HEK293T (cell line): ENCODE results near the gene TAX1BP3.

Source experiments
- CTCF ChIA-PET: fragments of 350-600 bp; formaldehyde crosslinking; extraction: SDS; loops from one replicate; lab custom pipeline; 2021; ENCODE audit warnings: antibody characterized with exemption, inconsistent platforms; lab: Yijun Ruan, JAX
- POLR2A ChIA-PET: fragments of 350-600 bp; formaldehyde crosslinking; extraction: SDS; loops from one replicate; lab custom pipeline; 2020; ENCODE audit warnings: antibody characterized with exemption, inconsistent platforms; lab: Yijun Ruan, JAX
- DNase-seq: peaks from one replicate; pipeline ENCODE4 v3.0.0; 2012; ENCODE audit warnings: mixed read lengths; ENCODE audit errors: extremely low spot score
- ARNT ChIP-seq: fragments of 450-650 bp; IDR thresholded peaks from 2 replicates; pipeline ENCODE4 v1.6.1; 2017; ENCODE audit warnings: mild to moderate bottlenecking
- BHLHE40 ChIP-seq: fragments of 450-650 bp; IDR thresholded peaks from 2 replicates; pipeline ENCODE4 v1.6.1; 2016; ENCODE audit warnings: mild to moderate bottlenecking, moderate library complexity, borderline replicate concordance
- CTBP1 ChIP-seq: fragments of 450-650 bp; IDR thresholded peaks from 2 replicates; pipeline ENCODE4 v1.6.1; 2016; ENCODE audit warnings: borderline replicate concordance
- ELF4 ChIP-seq: fragments of 450-650 bp; IDR thresholded peaks from 2 replicates; pipeline ENCODE4 v1.6.1; 2017; ENCODE audit warnings: antibody characterized with exemption
- FOXA1 ChIP-seq: fragments of 450-650 bp; IDR thresholded peaks from 2 replicates; pipeline ENCODE4 v1.6.1; 2016; ENCODE audit warnings: mild to moderate bottlenecking
- FOXK2 ChIP-seq: fragments of 450-650 bp; IDR thresholded peaks from 2 replicates; pipeline ENCODE4 v1.6.1; 2016; ENCODE audit warnings: mild to moderate bottlenecking
- FOXM1 ChIP-seq: fragments of 450-650 bp; IDR thresholded peaks from 2 replicates; pipeline ENCODE4 v1.6.1; 2017; ENCODE audit warnings: mild to moderate bottlenecking, borderline replicate concordance
- HDGF ChIP-seq: fragments of 450-650 bp; IDR thresholded peaks from 2 replicates; pipeline ENCODE4 v1.6.1; 2017; ENCODE audit warnings: antibody characterized with exemption, borderline replicate concordance
- L3MBTL2 ChIP-seq: fragments of 450-650 bp; conservative IDR thresholded peaks from 2 replicates; pipeline ENCODE4 v1.6.1; 2016; ENCODE audit warnings: mild to moderate bottlenecking
- LEF1 ChIP-seq: fragments of 450-650 bp; IDR thresholded peaks from 2 replicates; pipeline ENCODE4 v1.6.1; 2017; ENCODE audit warnings: mild to moderate bottlenecking, borderline replicate concordance
- NFRKB ChIP-seq: fragments of 450-650 bp; IDR thresholded peaks from 2 replicates; pipeline ENCODE4 v1.6.1; 2016; ENCODE audit warnings: mild to moderate bottlenecking, moderate library complexity
- SP1 ChIP-seq: fragments of 450-650 bp; IDR thresholded peaks from 2 replicates; pipeline ENCODE4 v1.6.1; 2017
- SUZ12 ChIP-seq: fragments of 450-650 bp; IDR thresholded peaks from 2 replicates; pipeline ENCODE4 v1.6.1; 2016; ENCODE audit warnings: mild to moderate bottlenecking
- TARDBP ChIP-seq: fragments of 450-650 bp; IDR thresholded peaks from 2 replicates; pipeline ENCODE4 v1.6.1; 2016
- ZNF384 ChIP-seq: fragments of 450-650 bp; IDR thresholded peaks from 2 replicates; pipeline ENCODE4 v1.6.1; 2016
- TF ChIP-seq, protein P1 (sequence below): fragments of 450-650 bp; IDR thresholded peaks from 2 replicates; pipeline ENCODE4 v1.6.1; 2016

The TAX1BP3 gene

DNA sequence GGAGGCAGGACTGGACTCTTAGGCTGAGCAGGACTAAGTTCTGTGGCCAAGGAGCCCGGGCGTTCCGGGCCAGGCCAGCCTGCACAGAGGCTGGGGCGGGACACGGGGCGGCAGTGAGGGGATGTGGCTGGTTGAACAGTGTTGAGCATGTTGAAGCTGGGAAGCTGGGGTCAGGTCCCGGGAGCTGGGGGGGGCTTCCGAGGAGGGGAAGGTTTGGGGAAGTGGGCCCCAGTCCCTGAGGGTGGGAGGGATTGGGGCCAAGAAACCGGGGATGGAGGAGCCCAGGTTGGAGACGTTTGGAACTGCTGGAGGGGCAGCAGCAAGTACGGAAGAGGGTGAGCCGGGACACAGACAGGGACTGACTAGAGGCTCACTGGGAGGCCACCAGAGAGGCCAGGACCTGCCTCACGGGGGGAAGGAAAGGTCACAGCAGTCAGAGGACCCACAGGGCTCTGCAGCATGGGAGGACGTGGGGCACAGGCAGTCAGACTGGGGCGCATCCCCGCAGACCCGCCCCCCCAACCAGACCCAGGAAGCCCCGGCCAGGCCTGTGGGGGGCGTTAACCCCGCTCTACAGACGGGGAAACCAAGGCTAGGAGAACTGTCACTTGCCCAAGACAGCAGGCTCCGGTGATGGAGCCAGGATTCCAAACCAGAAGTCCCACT lies 9.5 kb downstream of the TAX1BP3 start:
- no peak for TF ChIP-seq FOXM1
- TF ChIP-seq FOXK2: no peak
- TF ChIP-seq LEF1: no peak
- no peak for TF ChIP-seq ZNF384
- no peak for TF ChIP-seq ELF4
- TF ChIP-seq L3MBTL2: no peak
- TF ChIP-seq, protein P1, sequence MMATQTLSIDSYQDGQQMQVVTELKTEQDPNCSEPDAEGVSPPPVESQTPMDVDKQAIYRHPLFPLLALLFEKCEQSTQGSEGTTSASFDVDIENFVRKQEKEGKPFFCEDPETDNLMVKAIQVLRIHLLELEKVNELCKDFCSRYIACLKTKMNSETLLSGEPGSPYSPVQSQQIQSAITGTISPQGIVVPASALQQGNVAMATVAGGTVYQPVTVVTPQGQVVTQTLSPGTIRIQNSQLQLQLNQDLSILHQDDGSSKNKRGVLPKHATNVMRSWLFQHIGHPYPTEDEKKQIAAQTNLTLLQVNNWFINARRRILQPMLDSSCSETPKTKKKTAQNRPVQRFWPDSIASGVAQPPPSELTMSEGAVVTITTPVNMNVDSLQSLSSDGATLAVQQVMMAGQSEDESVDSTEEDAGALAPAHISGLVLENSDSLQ: no peak
- no peak for TF ChIP-seq ARNT
- TF ChIP-seq NFRKB: no peak
- TF ChIP-seq FOXA1: no peak
- no peak for DNase-seq
- POLR2A ChIA-PET: no interaction called here
- CTCF ChIA-PET: no interaction called here

DNA sequence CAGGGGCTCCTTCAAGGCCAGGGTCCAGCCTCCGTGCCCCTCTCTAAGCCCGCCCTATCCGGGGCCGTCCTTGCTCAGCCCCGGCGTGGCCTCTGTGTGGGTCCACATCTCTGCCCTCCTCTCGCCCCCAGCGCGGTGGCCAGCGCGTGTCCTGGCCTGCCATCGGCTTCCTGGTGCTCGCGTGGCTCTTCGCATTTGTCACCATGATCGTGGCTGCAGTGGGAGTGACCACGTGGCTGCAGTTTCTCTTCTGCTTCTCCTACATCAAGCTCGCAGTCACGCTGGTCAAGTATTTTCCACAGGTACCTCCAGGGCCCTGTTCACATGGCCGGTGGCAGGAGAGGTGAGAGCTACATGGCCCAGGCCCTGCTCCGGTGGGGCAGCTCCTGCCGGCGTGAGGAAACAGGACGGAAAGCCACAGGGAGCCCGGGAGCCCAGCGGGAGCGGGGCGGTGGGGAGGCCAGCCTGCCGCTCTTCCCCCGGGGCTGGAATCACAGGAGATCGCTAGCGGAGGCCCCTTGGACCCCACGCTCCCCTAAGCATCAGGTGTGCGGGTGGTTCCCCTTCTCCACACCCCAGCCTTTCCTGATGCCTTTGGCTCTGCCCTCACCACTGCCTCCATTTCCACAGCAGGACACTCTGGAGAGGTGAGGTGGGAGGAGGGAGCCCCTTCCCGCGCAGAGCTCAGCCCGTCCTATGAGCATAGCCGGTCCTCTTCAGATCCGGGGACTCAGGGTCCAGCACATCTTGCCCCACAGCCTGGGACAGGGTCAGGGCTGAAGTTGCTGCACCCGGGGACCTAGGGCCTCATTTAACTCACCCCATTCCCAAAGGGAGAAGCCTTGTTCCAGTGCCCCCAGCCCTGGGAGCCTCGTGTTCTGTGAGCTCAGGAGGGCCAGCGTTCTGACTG lies 10.2 kb downstream of the TAX1BP3 start:
- ChIA-PET CTCF (no interaction called here), POLR2A (no interaction called here)
- DNase-seq: no peak
- TF ChIP-seq LEF1: no peak
- TF ChIP-seq SP1: no peak
- TF ChIP-seq ELF4: no peak
- no peak for TF ChIP-seq FOXK2
- TF ChIP-seq FOXM1: no peak
- TF ChIP-seq HDGF: no peak
- TF ChIP-seq, protein P1: no peak
- no peak for TF ChIP-seq FOXA1
- TF ChIP-seq NFRKB: no peak
- TF ChIP-seq ZNF384: no peak
- no peak for TF ChIP-seq L3MBTL2
- no peak for TF ChIP-seq CTBP1
- TF ChIP-seq TARDBP: no peak
- TF ChIP-seq SUZ12: no peak
- no peak for TF ChIP-seq ARNT
- TF ChIP-seq BHLHE40: no peak

DNA sequence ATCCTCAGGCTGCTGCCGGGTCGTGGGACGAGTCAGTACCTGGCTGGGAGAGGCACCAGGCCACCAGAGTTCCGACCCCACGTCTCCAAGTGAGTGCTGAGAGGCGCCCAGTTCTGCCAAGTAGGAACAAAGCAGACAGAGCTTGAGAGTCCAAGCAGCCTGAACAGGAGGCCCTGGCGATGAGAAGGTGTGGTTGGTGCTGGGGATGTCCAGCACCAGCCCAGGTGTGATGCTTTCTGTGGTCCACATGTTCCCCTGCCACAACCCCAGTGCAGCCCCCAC lies 10.8 kb downstream of the TAX1BP3 start:
- no peak for DNase-seq

DNA sequence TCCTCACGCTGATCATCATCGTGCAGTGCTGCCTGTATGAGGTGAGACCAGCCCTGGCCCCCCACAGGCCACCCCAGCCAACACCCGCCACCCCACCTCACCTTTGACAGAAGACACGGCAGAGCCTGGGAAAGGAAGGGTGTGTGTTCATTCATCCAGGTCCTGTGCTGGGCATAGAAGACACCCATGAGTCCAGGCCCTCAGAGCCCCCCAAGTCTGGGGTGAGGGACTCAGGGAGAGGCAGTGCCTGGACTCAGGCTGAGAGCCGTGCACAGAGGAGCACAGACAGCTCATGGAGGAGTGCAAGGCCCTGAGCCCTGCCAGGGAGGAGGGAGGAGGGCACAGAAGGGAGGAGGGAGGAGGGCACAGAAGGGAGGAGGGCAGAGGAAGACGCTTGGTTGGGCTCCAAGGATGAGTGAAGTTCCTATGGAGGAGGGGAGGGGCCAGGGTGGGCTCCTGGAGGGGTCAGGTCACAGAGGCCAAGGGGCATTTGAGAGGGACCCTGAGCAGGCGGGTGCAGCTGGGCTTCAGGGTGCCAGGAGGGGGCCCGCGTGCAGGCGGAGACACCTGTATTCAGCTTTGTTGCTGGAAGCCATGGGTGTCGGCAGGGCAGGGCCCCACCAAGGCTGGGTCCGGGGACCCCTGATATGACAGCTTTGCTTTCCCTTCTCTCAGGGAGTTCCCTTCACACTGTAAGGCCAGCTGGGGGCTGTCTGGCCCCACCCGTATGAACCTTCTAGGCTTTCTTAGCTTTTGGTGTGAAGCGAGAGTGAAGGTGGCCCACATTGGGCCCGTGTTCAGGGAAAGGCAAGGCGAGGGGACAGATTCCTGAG lies 11.4 kb downstream of the TAX1BP3 start:
- no peak for DNase-seq
- TF ChIP-seq ARNT (no peak), SP1 (no peak), L3MBTL2 (no peak), FOXK2 (no peak), FOXA1 (no peak), SUZ12 (no peak), ELF4 (no peak), BHLHE40 (no peak), HDGF (no peak), TARDBP (no peak), ZNF384 (no peak), CTBP1 (no peak), NFRKB (no peak), FOXM1 (no peak), LEF1 (no peak)
- TF ChIP-seq, protein P1: no peak
- CTCF ChIA-PET: no interaction called here
- POLR2A ChIA-PET: no interaction called here

More for the DNA sequence above, 10.8 kb downstream of the TAX1BP3 start:
- TF ChIP-seq NFRKB: no peak
- ChIA-PET POLR2A (no interaction called here), CTCF (no interaction called here)

DNA sequence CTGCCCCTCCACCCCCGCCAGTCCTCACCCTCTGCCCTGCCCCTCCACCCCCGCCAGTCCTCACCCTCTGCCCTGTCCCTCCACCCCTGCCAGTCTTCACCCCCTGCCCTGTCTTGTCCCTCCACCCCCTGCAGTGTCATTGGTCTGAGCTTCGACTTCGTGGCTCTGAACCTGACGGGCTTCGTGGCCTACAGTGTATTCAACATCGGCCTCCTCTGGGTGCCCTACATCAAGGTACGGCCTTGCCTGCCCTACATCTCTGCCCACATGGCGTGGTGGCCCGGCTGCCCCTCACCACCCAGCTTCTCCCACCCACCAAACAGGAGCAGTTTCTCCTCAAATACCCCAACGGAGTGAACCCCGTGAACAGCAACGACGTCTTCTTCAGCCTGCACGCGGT lies 12.0 kb downstream of the TAX1BP3 start:
- POLR2A ChIA-PET: no interaction called here
- CTCF ChIA-PET: no interaction called here
- no peak for TF ChIP-seq NFRKB
- no peak for TF ChIP-seq BHLHE40
- TF ChIP-seq CTBP1: no peak
- TF ChIP-seq, protein P1: no peak
- no peak for TF ChIP-seq ZNF384
- no peak for TF ChIP-seq LEF1
- TF ChIP-seq L3MBTL2: no peak
- TF ChIP-seq FOXM1: no peak
- TF ChIP-seq FOXA1: no peak
- no peak for TF ChIP-seq FOXK2
- no peak for TF ChIP-seq ELF4
- no peak for TF ChIP-seq TARDBP
- DNase-seq: no peak
